Inferior parietal cortex (tissue), 1 donor: ENCODE measurements around the gene DYNLT4.
A peak's percentile ranks its signal among the peaks of the same experiment; 100 is the strongest.
"Not testable (repeated sequence)": the region's sequence is repeated elsewhere in the genome, so short reads cannot be mapped to it uniquely, and the experiment has no call there.

Source experiments
- DNase-seq: peaks from one replicate; pipeline ENCODE4 v3.0.0-alpha.2; 2016; ENCODE audit errors: extremely low spot score

DYNLT4 gene

DNA sequence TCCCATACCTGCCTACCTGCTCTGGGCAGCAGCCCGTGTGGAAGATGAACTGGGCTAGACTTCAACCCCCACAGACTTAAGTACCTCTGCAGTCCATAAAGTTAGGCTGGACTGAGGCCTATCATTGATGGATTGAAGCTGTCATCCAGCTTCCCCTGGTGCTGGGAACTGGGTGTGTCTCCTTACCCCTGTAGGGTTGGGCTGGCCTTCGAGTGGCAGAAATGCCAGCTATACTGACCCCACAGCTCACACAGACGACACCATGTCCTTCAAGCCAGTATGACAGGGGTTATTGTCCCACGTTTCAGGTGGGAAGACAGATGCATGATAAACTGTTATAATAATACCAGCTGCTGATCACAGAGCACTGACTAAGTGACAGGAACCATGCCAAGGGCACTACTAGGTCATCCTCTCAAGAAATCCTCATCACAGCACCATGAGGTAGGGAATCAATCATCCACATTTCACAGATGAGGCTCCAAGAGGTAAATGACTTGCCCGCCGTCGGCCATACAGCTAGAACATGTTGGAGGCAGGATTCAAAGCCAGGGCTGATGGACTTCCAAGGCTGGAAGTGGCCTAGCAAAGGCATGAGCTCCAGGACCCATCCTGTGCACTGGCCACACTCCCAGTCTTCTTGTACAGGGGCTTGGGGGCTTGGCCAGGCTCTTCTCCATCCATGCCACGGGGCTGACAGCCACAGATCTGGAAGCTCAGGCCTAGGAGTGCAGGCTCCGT is 18.9 kb downstream of the DYNLT4 start, which contains the start of gene BEST4:
BEST4 (minus strand) TSS at position 51 of the 741 bp plus-strand sequence. CDS start 465 bp downstream, outside the sequence.
- DNase-seq: no peak

GRCh38 chr1:44787506-44787905 is 19.6 kb downstream of the DYNLT4 start:
- no peak for DNase-seq

DNA sequence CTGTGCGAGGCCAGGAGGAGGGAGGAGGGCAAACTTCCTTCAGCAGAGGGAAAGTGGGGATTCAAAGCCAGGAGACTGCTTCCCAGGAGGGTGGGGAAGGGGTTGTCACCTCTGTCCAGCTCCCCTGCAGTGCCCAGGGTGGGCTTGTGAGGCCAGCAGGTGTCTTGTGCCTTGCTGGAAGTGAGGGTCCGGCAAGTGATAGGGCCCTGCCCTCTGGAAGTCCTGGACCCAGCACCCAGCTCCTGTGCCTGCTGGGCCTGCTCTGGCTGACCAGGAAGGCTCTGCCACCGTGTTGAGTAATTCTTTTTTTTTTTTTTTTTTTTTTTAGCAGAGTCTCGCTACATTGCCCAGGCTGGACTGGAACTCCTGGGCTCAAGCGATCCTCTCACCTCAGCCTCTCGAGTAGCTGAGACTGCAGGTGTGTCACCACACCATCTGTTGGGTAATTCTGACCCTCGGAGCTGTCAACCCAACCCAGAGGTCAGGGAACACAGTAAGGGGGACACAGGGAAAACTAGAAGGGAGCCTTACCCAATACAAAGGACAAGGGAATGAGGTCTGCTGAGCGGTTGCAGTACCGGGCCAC is 20.2 kb downstream of the DYNLT4 start:
- DNase-seq: no peak

DNA sequence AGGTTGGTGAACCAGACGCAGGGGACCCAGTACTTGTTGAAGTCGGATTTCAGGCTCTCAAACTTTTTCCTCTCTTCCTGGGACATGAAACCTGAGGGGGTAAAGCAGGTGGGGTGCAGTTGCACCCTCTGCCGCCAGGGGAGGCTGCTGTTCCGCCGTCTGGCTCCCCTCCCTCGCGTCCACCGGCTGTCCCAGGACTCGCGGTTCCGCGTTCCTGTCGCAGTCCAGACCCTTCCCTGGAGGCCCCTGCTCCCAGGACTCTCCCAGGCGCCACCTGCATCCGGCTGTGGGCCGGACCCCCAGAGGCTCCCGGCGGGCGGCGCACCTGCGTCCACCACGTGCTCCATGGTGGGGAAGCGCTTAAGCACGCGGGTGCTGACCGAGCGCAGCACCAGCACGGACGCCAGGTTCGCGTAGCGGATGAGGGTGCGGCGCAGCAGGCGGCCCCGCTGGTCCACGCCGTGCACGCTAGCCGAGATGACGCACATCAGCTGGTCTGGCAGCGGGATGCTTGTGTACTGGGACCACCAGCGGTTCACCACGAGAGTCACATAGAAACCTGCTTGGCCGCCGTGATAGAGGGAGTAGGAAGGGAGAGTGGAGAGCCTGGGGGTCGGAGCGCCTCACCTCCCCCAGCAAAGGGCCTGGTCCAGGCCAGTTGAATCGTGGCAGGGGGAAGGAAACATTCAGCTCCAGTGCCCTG is 20.9 kb downstream of the DYNLT4 start:
- DNase-seq: peak; percentile 35

- no peak for DNase-seq
Measured at GRCh38 chr1:44785501-44786137, 21.5 kb downstream of the DYNLT4 start.

DNA sequence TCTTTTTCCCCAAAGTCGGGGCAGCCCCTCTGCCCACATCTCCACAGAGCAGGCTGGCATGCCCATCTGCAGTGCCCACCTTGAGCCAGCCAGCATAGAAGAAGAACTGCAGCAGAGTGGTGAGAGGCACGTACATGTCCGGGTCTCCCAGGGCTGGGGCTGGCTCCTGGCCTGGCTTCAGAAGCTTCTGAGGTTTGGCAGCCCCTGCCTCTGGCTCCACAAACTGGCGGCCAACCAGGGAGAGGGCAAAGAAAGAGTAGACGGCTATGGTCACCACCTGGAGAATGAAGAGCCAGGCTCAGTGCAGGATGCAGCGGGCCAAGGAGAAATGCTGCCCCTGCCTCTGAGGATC is 22.1 kb downstream of the DYNLT4 start:
- DNase-seq: no peak

DNA sequence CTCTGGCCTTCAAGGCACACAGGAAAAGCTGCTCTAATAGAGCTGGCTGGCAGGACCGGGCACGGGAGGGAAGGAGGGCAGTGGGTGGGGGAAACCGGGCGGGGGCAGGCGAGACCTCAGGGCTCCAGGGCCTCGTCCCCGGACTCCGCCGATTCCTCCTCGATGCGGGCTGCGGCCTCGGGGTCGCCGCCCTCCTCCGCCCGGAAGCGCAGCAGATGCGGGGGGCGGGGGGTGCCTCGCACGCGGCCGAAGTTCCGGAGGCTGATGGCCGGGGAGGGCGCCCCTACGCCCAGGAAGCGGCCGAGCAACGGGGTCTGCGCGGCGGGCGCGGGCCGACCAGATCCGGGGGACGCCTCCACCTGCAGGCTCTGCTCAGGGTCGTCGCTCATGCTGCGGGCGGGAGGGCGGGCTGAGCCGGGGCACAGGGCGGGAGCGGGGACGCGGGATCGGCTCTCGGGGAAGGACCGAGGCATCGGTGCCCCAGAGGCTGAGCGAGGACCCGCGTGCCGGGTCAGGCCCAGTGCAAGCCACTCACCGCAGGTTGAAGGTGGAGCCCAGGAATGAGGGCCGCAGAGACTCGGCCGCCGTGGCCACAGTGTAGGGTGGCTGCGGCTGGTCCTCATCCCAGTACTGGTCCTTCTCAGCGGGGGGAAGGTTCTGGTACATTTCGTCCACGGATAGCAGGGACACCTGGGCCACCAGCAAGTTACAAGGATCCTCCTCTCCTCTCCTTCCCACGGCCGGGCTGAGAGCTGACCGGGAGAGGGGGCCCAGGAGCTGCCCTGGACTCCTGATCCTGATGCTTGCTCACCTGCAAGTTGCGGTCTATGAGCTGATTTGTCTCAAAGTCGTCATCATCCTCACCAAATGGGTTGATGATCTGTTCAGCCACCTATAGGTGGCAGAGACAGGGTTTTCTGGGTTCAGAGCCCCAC is 22.8 kb downstream of the DYNLT4 start:
- no peak for DNase-seq

DNA sequence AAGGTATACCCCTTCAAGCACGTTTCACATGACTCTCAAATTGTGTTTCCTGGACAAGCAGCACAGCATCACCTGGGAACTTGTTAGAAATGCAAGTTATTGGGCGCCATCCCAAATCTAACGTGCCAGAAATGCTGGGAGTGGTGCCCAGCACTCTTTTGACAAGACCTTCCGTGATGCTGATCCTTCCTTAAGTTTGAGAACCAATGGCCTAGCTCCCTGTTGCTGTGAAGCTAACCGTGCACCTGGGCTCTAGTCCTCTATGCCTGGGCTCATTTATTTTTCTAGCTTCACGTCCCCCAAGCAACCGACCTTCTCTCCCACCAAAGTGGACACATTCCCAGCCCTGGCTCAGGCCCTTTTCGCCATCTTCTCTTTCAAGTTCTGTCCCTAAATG is 23.5 kb downstream of the DYNLT4 start:
- no peak for DNase-seq

DNA sequence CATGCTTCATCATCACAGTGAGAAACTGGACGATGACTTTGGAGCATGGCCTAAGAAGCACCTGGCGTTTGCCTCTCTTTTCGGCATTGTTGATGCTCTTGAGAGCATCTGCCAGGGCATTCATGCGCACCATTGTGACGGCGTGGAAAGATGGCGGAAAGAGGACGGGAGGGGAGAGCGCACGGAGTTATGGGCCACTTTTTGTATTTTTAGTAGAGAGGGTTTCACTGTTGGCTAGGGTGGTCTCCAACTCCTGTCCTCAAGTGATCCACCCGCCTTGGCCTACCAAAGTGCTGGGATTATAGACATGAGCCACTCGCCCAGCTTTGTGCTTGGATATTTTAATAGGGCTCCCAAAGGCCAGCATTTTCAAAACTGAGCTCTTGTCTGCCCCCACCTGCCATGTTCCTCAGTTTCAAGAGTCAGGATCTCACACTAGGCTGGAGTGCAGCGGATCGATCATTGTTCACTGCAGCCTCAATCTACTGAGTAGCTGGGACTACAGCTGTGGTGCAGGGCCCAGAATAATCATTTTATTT is 26.5 kb downstream of the DYNLT4 start:
- DNase-seq: no peak

GRCh38 chr1:44778705-44779576 is 28.2 kb downstream of the DYNLT4 start:
- DNase-seq: no peak

GRCh38 chr1:44777969-44778635 is 29.0 kb downstream of the DYNLT4 start:
- no peak for DNase-seq

DNA sequence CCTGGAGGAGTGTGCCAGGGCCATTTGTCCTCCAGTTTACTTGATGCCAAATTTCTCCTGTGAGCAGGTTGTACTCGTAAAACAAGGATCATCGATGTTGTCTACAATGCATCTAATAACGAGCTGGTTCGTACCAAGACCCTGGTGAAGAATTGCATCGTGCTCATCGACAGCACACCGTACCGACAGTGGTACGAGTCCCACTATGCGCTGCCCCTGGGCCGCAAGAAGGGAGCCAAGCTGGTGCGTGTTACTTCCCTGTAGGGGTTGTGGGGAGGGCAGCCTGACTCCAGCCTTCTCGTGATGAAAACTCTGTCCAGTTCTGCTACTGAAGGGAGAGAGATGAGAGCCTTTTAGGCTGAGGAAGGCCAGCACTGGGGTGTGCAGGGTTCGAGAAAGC is 29.6 kb downstream of the DYNLT4 start:
- no peak for DNase-seq

GRCh38 chr1:44776730-44777068 is 30.5 kb downstream of the DYNLT4 start:
- DNase-seq: no peak

DNA sequence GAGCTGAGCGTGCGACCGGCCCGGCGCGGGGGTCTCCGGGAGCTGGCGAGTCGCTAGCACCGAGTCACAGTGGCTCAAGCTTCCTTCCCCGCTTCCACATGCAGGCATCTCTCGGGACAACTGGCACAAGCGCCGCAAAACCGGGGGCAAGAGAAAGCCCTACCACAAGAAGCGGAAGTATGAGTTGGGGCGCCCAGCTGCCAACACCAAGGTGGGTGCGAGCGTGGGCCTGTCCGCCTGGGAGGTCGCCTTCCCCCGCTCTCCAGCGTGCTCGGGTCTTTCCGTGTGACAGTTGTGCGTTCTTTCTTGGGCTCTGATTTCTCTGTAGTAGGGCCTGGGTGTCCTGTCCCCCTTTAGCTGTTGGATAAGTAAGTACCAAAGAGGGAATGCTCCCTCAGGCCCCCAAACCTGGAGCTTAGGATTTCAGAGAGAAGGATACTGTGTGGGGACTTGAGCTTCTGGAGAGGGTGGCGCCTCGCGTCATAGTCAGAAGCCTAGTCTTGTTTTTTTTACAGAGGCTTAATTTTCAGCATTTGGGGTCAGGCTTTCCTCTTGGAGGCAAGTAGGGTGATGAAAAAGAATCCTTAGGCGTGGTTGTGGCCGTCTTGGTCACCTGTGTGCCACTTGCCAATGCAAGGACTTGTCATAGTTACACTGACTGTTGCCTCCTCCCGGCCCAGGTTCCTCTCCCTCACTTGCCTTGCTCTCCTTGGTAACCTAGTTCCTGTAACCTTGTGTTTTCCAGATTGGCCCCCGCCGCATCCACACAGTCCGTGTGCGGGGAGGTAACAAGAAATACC is 31.0 kb downstream of the DYNLT4 start:
- DNase-seq: peak; percentile 9

- DNase-seq: peak; percentile 98
Measured at GRCh38 chr1:44775078-44775929, 31.8 kb downstream of the DYNLT4 start, which contains the start of gene RPS8. Gene RPS8 (plus strand): TSS chr1:44775540. CDS start chr1:44775597, 57 bp downstream.

- DNase-seq: not testable (repeated sequence)
Measured at GRCh38 chr1:44766421-44766820, 40.7 kb downstream of the DYNLT4 start.

GRCh38 chr1:44760876-44761275 is 46.3 kb downstream of the DYNLT4 start:
- DNase-seq: no peak

DNA sequence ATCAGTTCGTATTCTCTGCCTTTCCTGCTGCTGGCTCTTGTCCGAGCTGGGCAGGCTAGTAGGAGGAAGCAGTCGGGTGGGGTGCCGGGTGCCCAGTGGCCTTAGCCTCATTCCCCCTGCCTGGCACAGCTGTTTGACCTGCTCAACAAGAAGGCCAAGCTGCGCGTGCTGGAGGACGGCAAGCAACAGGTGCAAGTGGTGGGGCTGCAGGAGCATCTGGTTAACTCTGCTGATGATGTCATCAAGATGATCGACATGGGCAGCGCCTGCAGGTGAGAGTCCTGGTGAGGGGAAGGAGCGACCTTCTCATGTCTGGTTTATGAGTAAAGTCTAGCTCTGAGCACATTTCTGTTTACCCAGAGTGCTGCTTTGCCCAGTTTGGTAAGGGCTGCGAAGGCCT is 48.1 kb downstream of the DYNLT4 start:
- DNase-seq: no peak
